ENCODE measurements around the gene TNNI3. TPM values are rescaled to one million over a fixed set of nuclear protein-coding genes. Genes with fewer than 3 reads are reported as not detected.
A peak's percentile ranks its signal among the peaks of the same experiment; 100 is the strongest.
"Not testable (repeated sequence)": the region's sequence is repeated elsewhere in the genome, so short reads cannot be mapped to it uniquely, and the experiment has no call there.

TNNI3 gene
- total RNA-seq, 1 donor from 2014 or later = 3.6 TPM

DNA sequence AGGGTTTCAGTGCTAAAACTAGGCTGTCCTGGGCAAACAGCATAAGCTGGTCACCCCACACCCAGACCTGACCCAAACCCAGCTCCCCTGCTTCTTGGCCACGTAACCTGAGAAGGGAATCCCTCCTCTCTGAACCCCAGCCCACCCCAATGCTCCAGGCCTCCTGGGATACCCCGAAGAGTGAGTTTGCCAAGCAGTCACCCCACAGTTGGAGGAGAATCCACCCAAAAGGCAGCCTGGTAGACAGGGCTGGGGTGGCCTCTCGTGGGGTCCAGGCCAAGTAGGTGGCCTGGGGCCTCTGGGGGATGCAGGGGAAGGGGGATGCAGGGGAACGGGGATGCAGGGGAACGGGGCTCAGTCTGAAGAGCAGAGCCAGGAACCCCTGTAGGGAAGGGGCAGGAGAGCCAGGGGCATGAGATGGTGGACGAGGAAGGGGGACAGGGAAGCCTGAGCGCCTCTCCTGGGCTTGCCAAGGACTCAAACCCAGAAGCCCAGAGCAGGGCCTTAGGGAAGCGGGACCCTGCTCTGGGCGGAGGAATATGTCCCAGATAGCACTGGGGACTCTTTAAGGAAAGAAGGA lies 42.9 kb downstream of the TNNI3 start:
- no peak for DNase-seq (ENCODE audit: low spot score)

DNA sequence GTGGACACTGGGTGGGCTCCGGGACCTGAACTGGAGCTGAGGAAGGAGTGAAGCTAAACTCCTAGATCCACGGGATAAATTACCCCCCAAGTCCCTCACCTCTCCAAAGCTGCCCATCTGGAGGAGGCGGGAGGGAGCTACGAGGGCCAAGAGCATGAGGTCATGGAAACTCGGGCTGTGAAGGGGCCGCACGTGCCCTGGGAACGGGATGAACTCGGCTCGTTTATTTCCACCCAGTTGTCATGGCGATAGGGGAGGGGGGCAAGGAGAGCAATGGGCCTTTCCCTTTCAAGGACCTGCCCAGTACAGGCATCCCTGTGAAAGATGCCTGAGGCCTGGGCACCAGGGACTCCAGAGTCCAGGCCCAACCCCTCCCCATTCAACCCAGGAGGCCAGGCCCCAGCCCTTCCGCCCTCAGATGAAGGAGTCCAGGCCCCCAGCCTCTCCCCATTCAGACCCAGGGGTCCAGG lies 43.9 kb downstream of the TNNI3 start:
- peak; percentile 94 for DNase-seq (ENCODE audit: low spot score)

DNA sequence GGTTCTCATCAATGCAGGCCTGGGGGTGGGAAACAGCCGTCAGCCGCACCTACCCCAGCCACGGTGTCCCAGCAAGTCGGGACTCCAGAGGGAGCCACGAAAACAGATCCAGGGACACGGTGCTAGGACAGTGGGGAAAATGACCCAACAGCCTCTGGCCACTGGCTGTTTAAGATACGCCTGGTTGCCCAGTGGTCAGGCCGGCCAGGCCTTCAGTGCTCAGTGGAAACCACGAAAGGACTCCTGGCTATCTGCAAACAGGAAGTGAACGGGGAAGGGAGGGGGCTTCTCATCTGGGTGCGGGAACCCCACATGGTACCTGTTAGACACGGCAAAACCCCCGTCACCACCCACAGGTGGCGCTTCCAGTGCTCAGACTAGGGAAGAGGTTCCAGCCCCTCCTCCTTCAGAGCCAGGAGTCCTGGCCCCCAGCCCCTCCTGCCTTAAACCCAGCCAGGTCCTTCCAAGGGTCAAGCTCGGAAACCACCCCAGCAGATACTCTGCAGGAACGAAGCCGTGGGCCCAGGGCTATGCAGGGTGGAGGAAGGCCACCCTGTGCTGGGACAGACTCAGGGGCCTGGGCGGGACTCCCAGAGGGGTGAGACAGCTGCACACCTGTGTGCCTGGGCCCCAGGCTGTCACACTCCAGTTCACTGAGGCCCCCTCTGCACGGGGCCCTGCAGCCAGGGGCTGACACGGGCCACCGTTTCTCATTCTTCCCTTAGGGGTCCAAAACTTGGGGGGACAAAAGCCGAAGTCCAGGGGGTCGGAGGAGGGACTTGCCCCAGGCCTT lies 44.6 kb downstream of the TNNI3 start:
- DNase-seq (ENCODE audit: low spot score) = no peak

DNA sequence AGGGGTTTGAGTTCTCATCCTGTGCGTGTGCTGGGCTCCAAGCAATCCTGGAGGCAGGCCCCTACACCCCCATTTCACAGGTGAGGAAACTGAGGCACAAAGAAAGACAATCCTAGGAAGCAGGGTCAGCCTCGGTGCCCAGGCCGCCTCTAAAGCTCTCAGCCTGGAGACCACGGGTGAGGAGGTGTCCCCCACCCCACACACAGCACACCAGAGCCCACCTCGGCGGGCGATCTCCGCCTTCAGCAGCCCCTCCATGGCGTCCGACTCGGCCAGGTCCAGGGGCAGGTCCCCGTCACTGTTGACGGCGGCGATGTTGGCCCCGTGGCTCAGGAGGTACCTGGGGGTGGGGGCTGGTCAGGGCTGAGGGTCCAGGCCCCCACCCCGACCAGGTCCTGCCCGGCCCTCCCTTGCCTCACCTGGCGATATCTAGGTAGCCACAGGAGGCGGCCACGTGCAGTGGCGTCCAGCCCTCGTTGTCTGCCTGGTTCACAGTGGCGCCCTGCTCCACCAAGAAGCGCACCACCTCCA lies 45.2 kb downstream of the TNNI3 start:
- no peak for DNase-seq (ENCODE audit: low spot score)

DNA sequence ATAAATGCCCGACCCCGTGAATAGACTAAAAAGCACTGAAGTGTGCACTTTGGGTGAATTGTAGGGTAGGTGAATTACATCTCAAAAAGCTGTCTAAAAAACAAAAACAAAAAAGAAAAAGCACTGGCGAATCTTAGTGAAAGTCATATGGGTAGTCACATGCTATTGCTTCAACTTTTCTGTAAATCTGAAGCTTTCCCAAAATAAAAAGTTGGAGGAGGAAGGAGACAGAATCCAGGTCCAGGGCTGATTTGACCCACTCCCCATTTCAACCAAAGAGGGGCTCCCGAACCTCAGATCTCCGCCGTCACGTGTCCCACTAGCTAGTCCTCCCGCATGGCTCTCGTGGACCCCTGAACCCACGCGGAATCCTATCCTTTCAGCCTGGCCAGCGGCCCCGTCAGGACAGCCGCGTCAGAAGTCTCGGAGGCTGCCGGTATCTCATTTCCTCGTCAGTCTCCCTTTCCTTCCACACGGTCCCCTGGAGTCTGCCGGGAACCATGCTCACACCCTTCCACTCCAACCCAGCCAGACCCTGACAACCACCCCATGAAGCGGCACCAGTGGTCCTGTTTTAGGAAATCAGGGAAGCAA lies 46.2 kb downstream of the TNNI3 start:
- no peak for DNase-seq (ENCODE audit: low spot score)

DNA sequence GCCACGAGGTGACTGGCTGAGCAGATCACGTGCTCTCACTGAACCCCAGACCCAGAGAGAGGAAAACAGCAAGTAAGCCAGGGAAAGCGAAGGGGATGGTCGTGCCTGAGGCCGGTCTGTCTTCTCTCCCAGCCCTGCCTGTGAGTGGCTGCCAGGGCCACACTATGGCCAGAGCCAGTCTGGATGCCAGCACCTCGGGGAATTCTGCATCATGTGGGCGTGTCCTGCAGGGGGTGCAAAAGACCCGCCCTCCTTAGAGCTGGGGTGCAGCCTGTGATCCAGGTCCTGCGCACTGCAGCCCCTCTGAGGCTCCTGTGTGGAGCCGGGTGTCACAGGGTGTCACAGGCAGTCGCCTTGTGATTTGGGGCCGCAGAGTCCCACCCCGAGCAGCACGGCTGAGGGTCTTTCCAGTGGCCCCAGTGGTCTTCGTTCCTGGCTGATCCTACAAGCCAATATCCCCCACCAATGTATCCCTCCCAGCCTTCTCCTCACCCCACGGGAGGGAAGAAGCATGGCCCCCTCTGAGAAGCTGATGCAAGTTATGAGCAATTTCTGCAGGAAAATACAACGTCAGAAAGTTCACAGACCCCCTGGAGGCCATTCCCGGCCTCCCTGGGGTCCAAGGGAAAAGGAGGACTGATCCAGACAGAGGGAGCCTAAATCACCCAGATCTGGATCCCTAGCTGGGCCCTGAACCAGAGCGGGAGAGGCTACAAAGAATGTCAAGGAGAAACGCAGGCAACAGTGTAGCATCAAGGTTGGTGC lies 47.8 kb downstream of the TNNI3 start:
- no peak for DNase-seq (ENCODE audit: low spot score)

DNA sequence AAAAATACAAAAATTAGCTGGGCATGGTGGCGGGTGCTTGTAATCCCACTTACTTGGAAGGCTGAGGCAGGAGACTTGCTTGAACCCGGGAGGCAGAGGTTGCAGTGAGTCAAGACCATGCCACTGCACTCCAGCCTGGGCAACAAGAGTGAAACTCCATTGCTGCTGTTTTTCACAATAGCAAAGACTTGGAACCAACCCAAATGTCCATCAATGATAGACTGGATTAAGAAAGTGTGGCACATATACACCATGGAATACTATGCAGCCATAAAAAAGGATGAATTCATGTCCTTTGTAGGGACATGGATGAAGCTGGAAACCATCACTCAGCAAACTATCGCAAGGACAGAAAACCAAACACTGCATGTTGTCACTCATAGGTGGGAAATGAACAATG lies 50.3 kb downstream of the TNNI3 start:
- not testable (repeated sequence) for DNase-seq (ENCODE audit: low spot score)

DNA sequence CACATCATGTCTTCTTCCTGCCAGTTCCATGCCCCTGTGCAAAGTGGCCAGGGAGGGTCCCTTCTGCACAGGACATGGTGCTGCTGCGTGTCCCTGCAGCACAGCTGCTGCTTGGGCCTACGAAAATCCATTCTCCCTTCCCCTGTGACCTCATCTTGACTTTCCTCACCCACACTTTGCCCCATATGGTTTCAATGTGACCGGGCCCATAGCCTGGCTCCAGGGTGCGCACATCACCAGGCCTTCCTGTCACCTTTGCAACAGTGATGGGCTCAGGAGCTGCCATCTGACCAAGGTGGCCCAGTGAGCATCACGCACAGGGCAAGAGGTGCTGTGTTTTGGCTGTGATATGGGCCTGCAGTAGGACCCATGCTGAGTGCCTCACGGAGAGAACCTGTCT lies 50.9 kb downstream of the TNNI3 start:
- DNase-seq (ENCODE audit: low spot score) = no peak

DNA sequence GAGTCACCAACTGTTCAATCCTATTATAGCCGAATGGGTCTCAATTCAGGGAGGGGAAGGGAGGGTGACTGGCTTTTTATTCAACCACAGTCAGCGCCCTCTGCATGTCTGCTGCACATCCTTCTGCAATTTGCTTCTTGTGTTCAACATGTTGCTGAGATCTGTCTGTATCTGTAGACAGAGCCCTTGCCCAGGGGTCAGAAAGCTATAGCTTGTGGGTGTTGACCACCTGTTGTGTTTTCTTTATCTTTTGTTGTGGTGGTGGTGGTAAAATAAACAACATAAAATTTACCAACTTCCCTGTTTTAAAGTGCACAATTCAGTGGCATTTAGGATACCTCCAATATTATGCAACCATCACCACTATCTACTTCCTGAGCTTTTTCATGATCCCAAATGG lies 52.3 kb downstream of the TNNI3 start:
- DNase-seq (ENCODE audit: low spot score) = no peak

DNA sequence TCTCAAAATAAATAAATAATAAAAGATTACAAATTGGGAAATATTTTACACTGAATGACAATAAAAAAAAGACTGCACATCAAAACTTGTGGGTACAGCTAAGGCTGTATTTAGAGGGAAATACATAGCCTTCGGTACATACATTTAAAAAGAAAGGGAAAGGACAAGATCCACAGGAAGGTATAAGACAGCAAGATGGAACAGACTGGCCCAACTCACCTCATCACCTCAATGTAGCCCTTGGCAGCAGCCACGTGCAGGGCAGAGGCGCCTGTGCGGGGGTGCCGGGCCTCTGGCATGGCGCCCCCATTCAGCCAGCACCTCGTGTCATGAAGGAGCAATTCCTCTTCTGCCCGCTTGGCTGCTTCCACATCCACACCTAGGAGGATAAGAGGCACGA lies 54.3 kb downstream of the TNNI3 start:
- DNase-seq (ENCODE audit: low spot score) = no peak

Other genes with a start within 250 kb of the TNNI3 start
- gene NLRP7, start 210.2 kb downstream of the TNNI3 start, total RNA-seq (ENCODE audit: insufficient read depth, low replicate concordance) = 0.24 TPM
- gene NLRP2, start 191.4 kb downstream of the TNNI3 start, total RNA-seq (ENCODE audit: insufficient read depth, low replicate concordance) = 9.6 TPM
- gene GP6, start 119.5 kb downstream of the TNNI3 start, total RNA-seq (ENCODE audit: insufficient read depth, low replicate concordance) = not detected
- 17.3 TPM for gene RDH13, start 94.6 kb downstream of the TNNI3 start, total RNA-seq (ENCODE audit: insufficient read depth, low replicate concordance)
- 5.8 TPM for gene EPS8L1, start 81.9 kb downstream of the TNNI3 start, total RNA-seq (ENCODE audit: insufficient read depth, low replicate concordance)
- 31.3 TPM for gene PPP1R12C, start 40.1 kb downstream of the TNNI3 start, total RNA-seq (ENCODE audit: insufficient read depth, low replicate concordance)
- 0.72 TPM for gene TNNT1, start 8.5 kb downstream of the TNNI3 start, total RNA-seq (ENCODE audit: insufficient read depth, low replicate concordance)
- 1.4 TPM for gene DNAAF3, start 8.9 kb upstream of the TNNI3 start, total RNA-seq (ENCODE audit: insufficient read depth, low replicate concordance)
- 1.9 TPM for gene SYT5, start 22.6 kb upstream of the TNNI3 start, total RNA-seq (ENCODE audit: insufficient read depth, low replicate concordance)
- 0.24 TPM for gene PTPRH, start 51.8 kb upstream of the TNNI3 start, total RNA-seq (ENCODE audit: insufficient read depth, low replicate concordance)
- gene TMEM86B, start 71.0 kb upstream of the TNNI3 start, total RNA-seq (ENCODE audit: insufficient read depth, low replicate concordance) = 4.1 TPM
- gene PPP6R1, start 101.3 kb upstream of the TNNI3 start, total RNA-seq (ENCODE audit: insufficient read depth, low replicate concordance) = 10.4 TPM
- gene HSPBP1, start 122.4 kb upstream of the TNNI3 start, total RNA-seq (ENCODE audit: insufficient read depth, low replicate concordance) = 7.0 TPM
- gene BRSK1, start 126.3 kb upstream of the TNNI3 start, total RNA-seq (ENCODE audit: insufficient read depth, low replicate concordance) = not detected
- gene TMEM150B, start 167.6 kb upstream of the TNNI3 start, total RNA-seq (ENCODE audit: insufficient read depth, low replicate concordance) = 2.2 TPM
- gene KMT5C, start 182.1 kb upstream of the TNNI3 start, total RNA-seq (ENCODE audit: insufficient read depth, low replicate concordance) = 10.6 TPM
- gene COX6B2, start 197.0 kb upstream of the TNNI3 start, total RNA-seq (ENCODE audit: insufficient read depth, low replicate concordance) = not detected
- gene GARIN5B, start 205.5 kb upstream of the TNNI3 start, total RNA-seq (ENCODE audit: insufficient read depth, low replicate concordance) = not detected
- gene IL11, start 212.7 kb upstream of the TNNI3 start, total RNA-seq (ENCODE audit: insufficient read depth, low replicate concordance) = 12.0 TPM
- not detected for gene TMEM190, start 219.1 kb upstream of the TNNI3 start, total RNA-seq (ENCODE audit: insufficient read depth, low replicate concordance)
- 8.9 TPM for gene TMEM238, start 226.6 kb upstream of the TNNI3 start, total RNA-seq (ENCODE audit: insufficient read depth, low replicate concordance)
- 227 TPM for gene RPL28, start 228.2 kb upstream of the TNNI3 start, total RNA-seq (ENCODE audit: insufficient read depth, low replicate concordance)